ENCODE data around the gene GLT1D1. TPM values are rescaled to one million over a fixed set of nuclear protein-coding genes. Genes with fewer than 3 reads are reported as not detected.

The GLT1D1 gene
- total RNA-seq, 4 donors from 2014 or later: 0.19 to 0.75 (median 0.62) TPM; not detected in 1

GRCh38 chr12:128863957-128864356 lies 10.7 kb downstream of the GLT1D1 start:
- no peaks in the 10 kb centered on the region for H3K4me1 ChIP-seq
- 32 to 36% methylated on average over 11 of the region's 11 CpGs for WGBS, 2 donors
- no peaks in the 10 kb centered on the region for H3K27me3 ChIP-seq
- no peaks in the 10 kb centered on the region for H3K9me3 ChIP-seq
- no peaks in the 10 kb centered on the region for H3K36me3 ChIP-seq
- H3K27ac ChIP-seq: no peak overlapping the region
- TF ChIP-seq, protein P1, sequence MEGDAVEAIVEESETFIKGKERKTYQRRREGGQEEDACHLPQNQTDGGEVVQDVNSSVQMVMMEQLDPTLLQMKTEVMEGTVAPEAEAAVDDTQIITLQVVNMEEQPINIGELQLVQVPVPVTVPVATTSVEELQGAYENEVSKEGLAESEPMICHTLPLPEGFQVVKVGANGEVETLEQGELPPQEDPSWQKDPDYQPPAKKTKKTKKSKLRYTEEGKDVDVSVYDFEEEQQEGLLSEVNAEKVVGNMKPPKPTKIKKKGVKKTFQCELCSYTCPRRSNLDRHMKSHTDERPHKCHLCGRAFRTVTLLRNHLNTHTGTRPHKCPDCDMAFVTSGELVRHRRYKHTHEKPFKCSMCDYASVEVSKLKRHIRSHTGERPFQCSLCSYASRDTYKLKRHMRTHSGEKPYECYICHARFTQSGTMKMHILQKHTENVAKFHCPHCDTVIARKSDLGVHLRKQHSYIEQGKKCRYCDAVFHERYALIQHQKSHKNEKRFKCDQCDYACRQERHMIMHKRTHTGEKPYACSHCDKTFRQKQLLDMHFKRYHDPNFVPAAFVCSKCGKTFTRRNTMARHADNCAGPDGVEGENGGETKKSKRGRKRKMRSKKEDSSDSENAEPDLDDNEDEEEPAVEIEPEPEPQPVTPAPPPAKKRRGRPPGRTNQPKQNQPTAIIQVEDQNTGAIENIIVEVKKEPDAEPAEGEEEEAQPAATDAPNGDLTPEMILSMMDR (IDR thresholded peaks at IDR 0.05): no peak
- no peak for TF ChIP-seq POLR2A (IDR thresholded peaks at IDR 0.05)
- DNase-seq: no peak
- intact Hi-C loops (cut with DNase I): no loop called here
- no peak overlapping the region for H3K4me3 ChIP-seq

- no peaks in the 10 kb centered on the region for H3K9me3 ChIP-seq
- TF ChIP-seq POLR2A (IDR thresholded peaks at IDR 0.05): no peak
- TF ChIP-seq, protein P1 (IDR thresholded peaks at IDR 0.05): no peak
- intact Hi-C loops (cut with DNase I): no loop called here
- DNase-seq: no peak
- H3K27ac ChIP-seq: no peak overlapping the region
- H3K36me3 ChIP-seq: no peaks in the 10 kb centered on the region
- no peak overlapping the region for H3K4me3 ChIP-seq
- H3K4me1 ChIP-seq: no peaks in the 10 kb centered on the region
- no peaks in the 10 kb centered on the region for H3K27me3 ChIP-seq
- 62 to 67% methylated on average over 9 of the region's 9 CpGs for WGBS, 2 donors
Observed at GRCh38 chr12:128864516-128865186, 11.4 kb downstream of the GLT1D1 start.

DNA sequence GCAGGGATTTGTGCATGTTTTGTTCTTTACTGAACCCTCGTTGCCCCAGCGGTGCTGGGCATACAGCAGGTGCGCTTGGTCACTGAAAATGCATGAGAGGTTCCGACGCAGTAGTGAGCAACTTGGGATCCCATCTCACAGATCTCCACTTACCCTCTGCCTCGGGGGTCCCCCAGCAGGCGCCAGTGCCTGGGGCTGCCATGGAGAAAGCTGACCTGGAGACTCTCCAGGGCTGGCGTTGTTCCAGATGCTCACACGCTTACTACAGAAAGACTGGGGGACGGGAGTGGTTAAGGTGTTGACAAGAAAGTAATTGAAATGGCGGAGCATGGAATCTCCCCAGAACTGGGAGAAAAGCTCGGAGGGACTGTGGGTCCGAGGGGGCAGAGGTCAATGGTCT lies 14.2 kb downstream of the GLT1D1 start:
- H3K4me1 ChIP-seq: no peaks in the 10 kb centered on the region
- H3K9me3 ChIP-seq: no peaks in the 10 kb centered on the region
- intact Hi-C loops (cut with DNase I): no loop called here
- no peak for DNase-seq
- TF ChIP-seq, protein P1 (IDR thresholded peaks at IDR 0.05): no peak
- no peak for TF ChIP-seq POLR2A (IDR thresholded peaks at IDR 0.05)
- 72 to 81% methylated on average over 9 to 13 of the region's 13 CpGs for WGBS, 2 donors
- H3K27ac ChIP-seq: no peak overlapping the region
- H3K27me3 ChIP-seq: no peaks in the 10 kb centered on the region
- no peaks in the 10 kb centered on the region for H3K36me3 ChIP-seq
- no peak overlapping the region for H3K4me3 ChIP-seq

DNA sequence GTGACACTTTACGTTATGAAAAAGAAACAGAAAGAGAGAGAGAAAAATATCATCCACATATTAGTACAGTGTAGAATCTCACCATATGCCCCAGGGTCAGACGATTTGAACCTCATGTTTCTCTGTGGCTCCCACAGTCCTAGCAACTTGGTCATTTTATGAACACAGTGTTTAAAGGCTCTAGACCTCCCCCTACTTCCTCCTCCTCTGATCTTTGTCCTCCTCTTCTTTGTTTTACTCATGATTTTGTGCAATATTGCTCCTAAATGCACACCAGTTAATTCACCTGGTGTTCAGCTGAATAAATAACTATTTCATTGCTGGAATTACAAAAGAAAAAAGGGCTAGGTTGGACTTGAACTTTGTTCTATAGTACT lies 18.2 kb downstream of the GLT1D1 start:
- Histone ChIP-seq H3K4me3 (no peak overlapping the region), H3K27ac (no peak overlapping the region), H3K9me3 (peaks cover 0 to 16% (median 0%) of the 10 kb centered on the region in 3 donors), H3K36me3 (no peaks in the 10 kb centered on the region), H3K4me1 (no peaks in the 10 kb centered on the region), H3K27me3 (no peaks in the 10 kb centered on the region)
- DNase-seq: no peak
- WGBS, 2 donors: 27 to 61% methylated on average over 2 of the region's 2 CpGs
- intact Hi-C loops (cut with DNase I): no loop called here
- TF ChIP-seq, protein P1 (IDR thresholded peaks at IDR 0.05): no peak
- no peak for TF ChIP-seq POLR2A (IDR thresholded peaks at IDR 0.05)

GRCh38 chr12:128872303-128872702 lies 19.0 kb downstream of the GLT1D1 start:
- Histone ChIP-seq H3K9me3 (peaks cover 0 to 24% (median 0%) of the 10 kb centered on the region in 3 donors), H3K27ac (no peak overlapping the region), H3K4me3 (no peak overlapping the region), H3K27me3 (no peaks in the 10 kb centered on the region), H3K36me3 (no peaks in the 10 kb centered on the region), H3K4me1 (no peaks in the 10 kb centered on the region)
- DNase-seq: no peak
- TF ChIP-seq, protein P1 (IDR thresholded peaks at IDR 0.05): no peak
- no peak for TF ChIP-seq POLR2A (IDR thresholded peaks at IDR 0.05)
- WGBS, 2 donors: 85 to 90% methylated on average over 4 to 5 of the region's 5 CpGs
- intact Hi-C loops (cut with DNase I): no loop called here

Measured in esophagus squamous epithelium (tissue), 5 donors.